T-helper 2 cell treated with Interferon-gamma antibody and Interleukin-4, amounts not matched to agents 5 μg/mL and 100 μg/mL, for 36 hours (primary cell): ENCODE data around the gene ABCC5.

Source experiments
- DNase-seq: peaks from one replicate; pipeline ENCODE4 v3.0.0; 2021; ENCODE audit warnings: low spot score
- H3K27ac Mint-ChIP-seq: one replicate; pipeline ENCODE4 v1.8.0; 2021; ENCODE audit warnings: mild to moderate bottlenecking, mixed read lengths
- H3K27me3 Mint-ChIP-seq: one replicate; pipeline ENCODE4 v1.8.0; 2021; ENCODE audit warnings: low read depth, mixed read lengths
- H3K36me3 Mint-ChIP-seq: one replicate; pipeline ENCODE4 v1.8.0; 2021; ENCODE audit warnings: low read depth, mixed read lengths
- H3K4me1 Mint-ChIP-seq: one replicate; pipeline ENCODE4 v1.8.0; 2021; ENCODE audit warnings: low read depth, mixed read lengths
- H3K4me3 Mint-ChIP-seq: one replicate; pipeline ENCODE4 v1.8.0; 2022; ENCODE audit warnings: mild to moderate bottlenecking, moderate library complexity, mixed read lengths
- H3K9me3 Mint-ChIP-seq: one replicate; pipeline ENCODE4 v1.8.0; 2021; ENCODE audit warnings: mixed read lengths

Gene ABCC5

DNA sequence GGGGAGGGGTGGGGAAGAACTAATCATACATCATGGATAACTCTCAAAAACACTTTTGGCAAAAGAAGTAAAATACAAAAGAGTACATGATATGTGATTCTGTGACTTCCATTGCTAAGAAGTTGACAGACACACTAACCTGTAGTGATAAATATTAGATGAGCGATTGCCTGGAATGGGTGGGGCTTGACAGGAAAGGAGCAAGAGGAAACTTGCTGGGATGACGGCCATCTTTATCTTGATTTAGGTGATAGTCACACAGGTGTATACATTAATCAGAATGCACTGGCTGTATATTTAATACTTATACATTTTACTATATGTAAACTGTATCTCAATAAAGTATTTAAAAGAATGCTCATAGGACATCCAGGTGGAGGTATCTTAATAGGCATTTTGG, 146.1 kb downstream of the ABCC5 start:
- Mint-ChIP-seq H3K36me3 (peaks cover under 1% of the 10 kb centered on the region), H3K9me3 (no peaks in the 10 kb centered on the region), H3K4me3 (no peak overlapping the region), H3K27me3 (no peaks in the 10 kb centered on the region), H3K27ac (no peak overlapping the region), H3K4me1 (peaks cover 10% of the 10 kb centered on the region)
- DNase-seq, result no peak

GRCh38 chr3:183870563-183870962, 147.1 kb downstream of the ABCC5 start:
- H3K4me1 Mint-ChIP-seq, result peaks cover 10% of the 10 kb centered on the region
- DNase-seq, result no peak
- no peak overlapping the region for H3K4me3 Mint-ChIP-seq
- no peaks in the 10 kb centered on the region for H3K9me3 Mint-ChIP-seq
- peak overlapping the region; percentile 2 for H3K27ac Mint-ChIP-seq
- no peaks in the 10 kb centered on the region for H3K27me3 Mint-ChIP-seq
- H3K36me3 Mint-ChIP-seq, result peaks cover 2% of the 10 kb centered on the region
